ENCODE results near the gene STK32B.
"Not testable (repeated sequence)": the region's sequence is repeated elsewhere in the genome, so short reads cannot be mapped to it uniquely, and the experiment has no call there.

The STK32B gene

GRCh38 chr4:5051278-5052203 is at the start of gene STK32B:
Gene STK32B, plus strand, starts transcription at chr4:5051480.
- DNase-seq = peak in 19 of 51 donors; percentile 6 to 53 (median 31)

GRCh38 chr4:5001641-5002040 is 49.6 kb upstream of the STK32B start:
- DNase-seq = not testable (repeated sequence)

GRCh38 chr4:5003372-5003857 is 47.9 kb upstream of the STK32B start:
- DNase-seq = no peak

GRCh38 chr4:5003918-5004317 is 47.4 kb upstream of the STK32B start:
- DNase-seq = no peak

- DNase-seq = no peak
Measured at GRCh38 chr4:5004496-5004895, 46.8 kb upstream of the STK32B start.

- not testable (repeated sequence) for DNase-seq
Measured at GRCh38 chr4:5006932-5007331, 44.3 kb upstream of the STK32B start.

- no peak for DNase-seq
Measured at GRCh38 chr4:5009796-5010195, 41.5 kb upstream of the STK32B start.

GRCh38 chr4:5010984-5011383 is 40.3 kb upstream of the STK32B start:
- DNase-seq = no peak

GRCh38 chr4:5012244-5012898 is 38.9 kb upstream of the STK32B start:
- no peak for DNase-seq

- DNase-seq = no peak
Measured at GRCh38 chr4:5012958-5013357, 38.3 kb upstream of the STK32B start.

GRCh38 chr4:5014007-5014682 is 37.1 kb upstream of the STK32B start:
- DNase-seq = no peak

- no peak for DNase-seq
Measured at GRCh38 chr4:5018096-5018495, 33.2 kb upstream of the STK32B start.

GRCh38 chr4:5018603-5019002 is 32.7 kb upstream of the STK32B start:
- DNase-seq = no peak

- peak in 1 of 51 donors; percentile 5 for DNase-seq
Measured at GRCh38 chr4:5019274-5019673, 32.0 kb upstream of the STK32B start, which contains the start of gene CYTL1. Gene CYTL1, minus strand, starts transcription at chr4:5019458. Its CDS starts 13 bp downstream, at chr4:5019445.

GRCh38 chr4:5019796-5020195 is 31.5 kb upstream of the STK32B start:
- DNase-seq = no peak

GRCh38 chr4:5020341-5020740 is 30.9 kb upstream of the STK32B start:
- no peak for DNase-seq

- DNase-seq = no peak
Measured at GRCh38 chr4:5021546-5021945, 29.7 kb upstream of the STK32B start.

- DNase-seq = no peak
Measured at GRCh38 chr4:5024673-5025072, 26.6 kb upstream of the STK32B start.

GRCh38 chr4:5026371-5026770 is 24.9 kb upstream of the STK32B start:
- DNase-seq = no peak

GRCh38 chr4:5027346-5027745 is 23.9 kb upstream of the STK32B start:
- DNase-seq = no peak

- no peak for DNase-seq
Measured at GRCh38 chr4:5028480-5028879, 22.8 kb upstream of the STK32B start.

GRCh38 chr4:5029447-5029846 is 21.8 kb upstream of the STK32B start:
- no peak for DNase-seq

Measured in hypothalamus (tissue), 51 donors.